ENCODE results near the gene AKAP13. TPM values are rescaled to one million over a fixed set of nuclear protein-coding genes. Genes with fewer than 3 reads are reported as not detected.

Gene AKAP13
- polyA plus RNA-seq, 1 experiment: 13.6 TPM

DNA sequence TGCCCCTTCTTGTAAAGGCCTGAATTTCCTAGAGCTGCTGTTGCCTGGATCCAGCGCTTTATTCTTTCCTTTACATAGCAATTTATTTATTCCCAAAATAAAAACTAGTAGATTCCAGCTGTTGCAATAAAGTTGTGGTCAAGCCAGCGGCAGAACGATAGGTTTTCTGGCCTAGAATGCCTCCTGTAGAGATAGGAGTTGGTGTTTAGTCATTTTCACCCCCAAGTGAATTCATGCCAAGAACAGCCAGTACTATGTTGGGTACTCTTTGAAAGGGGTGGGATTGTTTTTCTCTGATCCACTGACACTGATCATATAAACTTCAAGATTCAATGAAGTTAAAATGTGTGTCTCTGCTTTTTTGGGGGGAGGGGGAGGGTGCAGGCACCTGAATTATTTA is 344.6 kb downstream of the AKAP13 start:
- Histone ChIP-seq H3K27me3 (ENCODE audit: control insufficient read depth, insufficient read depth, low read length) (no peaks in the 10 kb centered on the region), H3K4me3 (ENCODE audit: low read depth, low read length) (no peak overlapping the region), H3K36me3 (ENCODE audit: control insufficient read depth, insufficient read depth, low read length) (peaks cover 4% of the 10 kb centered on the region; the same call in 1 of the 2 replicates)
- CTCF ChIA-PET: interaction anchor here (0.6 to 2.8 kb wide), 6 partner anchors 12 to 428 kb away, joined by 3 to 13 read pairs (median 6); no protein-coding TSS in a partner anchor
- POLR2A ChIA-PET: no interaction called here
- TF ChIP-seq, protein P1, sequence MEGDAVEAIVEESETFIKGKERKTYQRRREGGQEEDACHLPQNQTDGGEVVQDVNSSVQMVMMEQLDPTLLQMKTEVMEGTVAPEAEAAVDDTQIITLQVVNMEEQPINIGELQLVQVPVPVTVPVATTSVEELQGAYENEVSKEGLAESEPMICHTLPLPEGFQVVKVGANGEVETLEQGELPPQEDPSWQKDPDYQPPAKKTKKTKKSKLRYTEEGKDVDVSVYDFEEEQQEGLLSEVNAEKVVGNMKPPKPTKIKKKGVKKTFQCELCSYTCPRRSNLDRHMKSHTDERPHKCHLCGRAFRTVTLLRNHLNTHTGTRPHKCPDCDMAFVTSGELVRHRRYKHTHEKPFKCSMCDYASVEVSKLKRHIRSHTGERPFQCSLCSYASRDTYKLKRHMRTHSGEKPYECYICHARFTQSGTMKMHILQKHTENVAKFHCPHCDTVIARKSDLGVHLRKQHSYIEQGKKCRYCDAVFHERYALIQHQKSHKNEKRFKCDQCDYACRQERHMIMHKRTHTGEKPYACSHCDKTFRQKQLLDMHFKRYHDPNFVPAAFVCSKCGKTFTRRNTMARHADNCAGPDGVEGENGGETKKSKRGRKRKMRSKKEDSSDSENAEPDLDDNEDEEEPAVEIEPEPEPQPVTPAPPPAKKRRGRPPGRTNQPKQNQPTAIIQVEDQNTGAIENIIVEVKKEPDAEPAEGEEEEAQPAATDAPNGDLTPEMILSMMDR (IDR thresholded peaks at IDR 0.05; ENCODE audit: insufficient read depth, low read depth, low read length): no peak
- DNase-seq (ENCODE audit: low read depth): no peak

DNA sequence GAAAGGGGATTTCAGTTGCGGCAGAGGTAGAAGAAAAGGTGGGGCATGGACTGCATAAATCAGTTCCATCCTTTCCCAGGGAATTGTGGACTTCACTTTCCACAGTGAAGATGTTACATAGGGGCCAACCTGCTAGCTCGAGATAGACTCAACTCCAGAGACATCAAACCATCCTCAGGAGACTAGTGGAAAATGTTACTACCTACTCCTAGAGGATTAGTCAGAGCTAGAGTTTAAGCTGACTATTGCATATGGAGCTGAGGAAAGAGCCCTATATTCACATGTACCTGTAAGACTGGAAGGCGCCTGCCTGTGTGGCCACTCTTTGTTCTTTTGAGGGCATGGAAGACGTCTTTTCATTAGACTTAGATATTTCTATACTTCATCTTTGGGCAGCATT is 345.2 kb downstream of the AKAP13 start:
- no peak for DNase-seq (ENCODE audit: low read depth)
- ChIA-PET CTCF (interaction anchor here (0.6 to 2.8 kb wide), 6 partner anchors 34 to 429 kb away, joined by 3 to 13 read pairs (median 6); no protein-coding TSS in a partner anchor), POLR2A (no interaction called here)
- peaks cover 4% of the 10 kb centered on the region; the same call in 1 of the 2 replicates for H3K36me3 ChIP-seq (ENCODE audit: control insufficient read depth, insufficient read depth, low read length)
- H3K27me3 ChIP-seq (ENCODE audit: control insufficient read depth, insufficient read depth, low read length): no peaks in the 10 kb centered on the region
- TF ChIP-seq, protein P1 (IDR thresholded peaks at IDR 0.05; ENCODE audit: insufficient read depth, low read depth, low read length): no peak
- no peak overlapping the region for H3K4me3 ChIP-seq (ENCODE audit: low read depth, low read length)

DNA sequence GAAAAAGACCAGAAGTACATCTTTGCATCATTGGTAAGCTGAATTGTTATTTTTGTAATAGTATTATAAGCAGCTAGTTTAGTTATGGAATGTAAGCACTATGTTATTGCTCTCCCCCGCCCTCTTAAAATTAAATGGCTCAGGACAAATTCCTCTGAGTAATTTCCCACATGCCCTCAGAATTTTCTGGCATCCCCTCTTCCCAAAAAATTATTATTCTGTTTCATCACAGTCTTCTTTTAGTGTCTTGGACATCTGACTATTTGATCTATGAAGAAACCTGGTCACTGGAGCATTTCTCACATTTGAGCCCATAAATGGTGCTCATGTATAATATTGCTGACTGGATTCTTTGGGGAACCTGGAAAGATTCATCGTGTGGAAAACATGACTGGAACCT is 346.1 kb downstream of the AKAP13 start:
- CTCF ChIA-PET: interaction anchor here (0.7 to 2.8 kb wide), 4 partner anchors 105 to 429 kb away, joined by 3 to 13 read pairs (median 7); no protein-coding TSS in a partner anchor
- POLR2A ChIA-PET: no interaction called here
- peak; percentile 41 for DNase-seq (ENCODE audit: low read depth)

DNA sequence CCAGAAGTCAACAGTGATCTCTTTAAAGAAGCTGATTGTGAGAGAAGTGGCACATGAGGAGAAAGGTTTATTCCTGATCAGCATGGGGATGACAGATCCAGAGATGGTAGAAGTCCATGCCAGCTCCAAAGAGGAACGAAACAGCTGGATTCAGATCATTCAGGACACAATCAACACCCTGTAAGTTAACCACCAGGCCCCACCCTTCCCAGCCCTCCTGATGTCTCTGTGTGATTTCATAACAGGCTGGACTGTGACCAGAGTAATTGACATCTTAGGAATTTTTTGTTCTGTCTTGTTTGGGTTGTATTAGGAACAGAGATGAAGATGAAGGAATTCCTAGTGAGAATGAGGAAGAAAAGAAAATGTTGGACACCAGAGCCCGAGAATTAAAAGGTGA is 346.7 kb downstream of the AKAP13 start:
- no peak for DNase-seq (ENCODE audit: low read depth)
- Histone ChIP-seq H3K27me3 (ENCODE audit: control insufficient read depth, insufficient read depth, low read length) (no peaks in the 10 kb centered on the region), H3K36me3 (ENCODE audit: control insufficient read depth, insufficient read depth, low read length) (peaks cover 4% of the 10 kb centered on the region; the same call in 1 of the 2 replicates), H3K4me3 (ENCODE audit: low read depth, low read length) (no peak overlapping the region)
- ChIA-PET CTCF (interaction anchor here (0.7 to 2.8 kb wide), 4 partner anchors 104 to 430 kb away, joined by 3 to 13 read pairs (median 7); no protein-coding TSS in a partner anchor), POLR2A (no interaction called here)
- TF ChIP-seq, protein P1 (IDR thresholded peaks at IDR 0.05; ENCODE audit: insufficient read depth, low read depth, low read length): no peak

More for the DNA sequence above, 346.1 kb downstream of the AKAP13 start:
- TF ChIP-seq, protein P1 (IDR thresholded peaks at IDR 0.05; ENCODE audit: insufficient read depth, low read depth, low read length): no peak
- H3K36me3 ChIP-seq (ENCODE audit: control insufficient read depth, insufficient read depth, low read length): peaks cover 4% of the 10 kb centered on the region; the same call in 1 of the 2 replicates
- H3K4me3 ChIP-seq (ENCODE audit: low read depth, low read length): no peak overlapping the region
- H3K27me3 ChIP-seq (ENCODE audit: control insufficient read depth, insufficient read depth, low read length): no peaks in the 10 kb centered on the region

DNA sequence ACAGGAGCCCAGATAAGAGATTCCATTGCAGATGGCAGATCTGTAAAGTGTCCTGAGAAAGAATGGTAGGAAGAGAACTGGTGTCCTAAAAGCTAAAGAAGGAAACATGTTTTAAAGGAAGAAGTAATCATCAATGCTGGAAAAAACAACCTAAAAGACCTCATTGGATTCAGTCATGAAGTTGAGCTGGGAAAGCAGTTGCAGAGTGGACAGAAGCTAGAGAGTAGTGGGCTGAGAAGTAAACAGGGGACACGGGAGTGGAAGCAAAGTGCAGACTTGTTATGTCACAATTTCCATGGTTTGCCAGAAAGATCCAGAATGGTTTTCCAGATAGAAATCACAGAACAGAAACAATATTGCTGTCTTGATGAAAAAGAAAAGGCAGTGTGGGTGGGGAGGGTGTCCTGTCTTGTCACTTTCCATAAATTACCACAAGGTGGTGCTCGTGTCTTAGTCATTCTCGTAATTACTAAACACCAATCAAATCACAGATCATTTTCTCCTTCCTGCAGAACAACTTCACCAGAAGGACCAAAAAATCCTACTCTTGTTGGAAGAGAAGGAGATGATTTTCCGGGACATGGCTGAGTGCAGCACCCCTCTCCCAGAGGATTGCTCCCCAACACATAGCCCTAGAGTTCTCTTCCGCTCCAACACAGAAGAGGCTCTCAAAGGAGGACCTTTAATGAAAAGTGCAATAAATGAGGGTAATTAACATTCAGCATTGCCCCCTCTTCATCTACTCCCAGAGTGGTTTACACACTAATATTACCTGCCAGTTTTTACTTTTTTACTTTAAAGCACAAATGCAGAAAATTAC is 349.8 kb downstream of the AKAP13 start:
- Histone ChIP-seq H3K27me3 (ENCODE audit: control insufficient read depth, insufficient read depth, low read length) (no peaks in the 10 kb centered on the region), H3K4me3 (ENCODE audit: low read depth, low read length) (no peak overlapping the region), H3K36me3 (ENCODE audit: control insufficient read depth, insufficient read depth, low read length) (peaks cover 3% of the 10 kb centered on the region)
- POLR2A ChIA-PET: interaction anchor here (0.6 kb wide), 1 partner anchor 39 kb away, joined by 3 read pairs; no protein-coding TSS in a partner anchor
- CTCF ChIA-PET: interaction anchor here (0.7 to 5.0 kb wide), 10 partner anchors 9 to 855 kb away, joined by 3 to 49 read pairs (median 4); no protein-coding TSS in a partner anchor
- DNase-seq (ENCODE audit: low read depth): no peak
- TF ChIP-seq, protein P1 (IDR thresholded peaks at IDR 0.05; ENCODE audit: insufficient read depth, low read depth, low read length): peak; percentile 60

Data from BJ (cell line).